H1 (cell line): ENCODE results near the gene YIPF5. TPM values are rescaled to one million over a fixed set of nuclear protein-coding genes. Genes with fewer than 3 reads are reported as not detected.

Experiments used
- CTCF ChIA-PET: fragments of 300-600 bp; sonication (Branson Sonifier 250); formaldehyde crosslinking; loops from one replicate; lab custom pipeline; 2021; ENCODE audit not compliant: partially characterized antibody; lab: Charles Lee
- POLR2A ChIA-PET: fragments of 300-600 bp; sonication (Branson Sonifier 250); formaldehyde crosslinking; loops from one replicate; lab custom pipeline; 2021; ENCODE audit warnings: inconsistent platforms; ENCODE audit not compliant: partially characterized antibody; lab: Charles Lee
- DNase-seq, 2 experiments: peaks; one replicate each; pipeline versions ENCODE4 v3.0.0 to v3.0.0-alpha.2; 2010 to 2022; ENCODE audit warnings: low spot score in 2 of 2, low read depth in 1 of 2, mixed read lengths in 1 of 2
- FAIRE-seq: peaks from 2 replicates; lab custom pipeline; 2011; peaks lifted over from hg19 to GRCh38; lab: Jason Lieb, UNC
- H2AFZ ChIP-seq: 2 replicates; pipeline ENCODE4 v1.8.1; 2012; ENCODE audit warnings: low read length, inconsistent platforms
- H2AK5ac ChIP-seq: 2 replicates; pipeline ENCODE4 v1.6.1; 2013; ENCODE audit warnings: low read depth, low read length
- H2BK120ac ChIP-seq: replicated peaks from 2 replicates; pipeline ENCODE3; 2013; ENCODE audit warnings: low read depth, low read length, inconsistent platforms
- H2BK12ac ChIP-seq: 2 replicates; pipeline ENCODE4 v1.6.1; 2013; ENCODE audit warnings: low read depth, low read length
- H2BK15ac ChIP-seq: 2 replicates; pipeline ENCODE4 v1.6.1; 2013; ENCODE audit warnings: low read length
- H2BK20ac ChIP-seq: 2 replicates; pipeline ENCODE4 v1.6.1; 2013; ENCODE audit warnings: low read length
- H2BK5ac ChIP-seq: 2 replicates; pipeline ENCODE4 v1.6.1; 2013; ENCODE audit warnings: low read depth, low read length
- H3K14ac ChIP-seq: 2 replicates; pipeline ENCODE4 v1.6.1; 2013; ENCODE audit warnings: inconsistent platforms; ENCODE audit not compliant: insufficient read length
- H3K18ac ChIP-seq: 2 replicates; pipeline ENCODE4 v1.6.1; 2013; ENCODE audit warnings: low read length; ENCODE audit errors: extremely low read depth
- H3K23ac ChIP-seq: 2 replicates; pipeline ENCODE4 v1.6.1; 2013; ENCODE audit warnings: inconsistent platforms; ENCODE audit not compliant: insufficient read length
- H3K23me2 ChIP-seq: 2 replicates; pipeline ENCODE4 v1.6.1; 2013; ENCODE audit warnings: low read depth, low read length
- H3K27ac ChIP-seq: 2 replicates; pipeline ENCODE4 v1.6.1; 2011; ENCODE audit warnings: low read depth, low read length, inconsistent platforms
- H3K27me3 ChIP-seq, 4 experiments: replicated peaks in 1 of 4; 1 replicate in 1 of 4; 2 replicates in 3 of 4; pipeline versions ENCODE4 v1.6.1 to v1.8.1; 2011 to 2013; ENCODE audit warnings: low read length in 3 of 4, mild to moderate bottlenecking in 3 of 4, inconsistent platforms in 2 of 4, mixed read lengths in 2 of 4, moderate library complexity in 1 of 4; ENCODE audit not compliant: control insufficient read depth in 3 of 4, insufficient read depth in 3 of 4; ENCODE audit errors: extremely low read depth in 1 of 4
- H3K36me3 ChIP-seq, 4 experiments: 2 replicates each; pipeline versions ENCODE4 v1.6.1 to v1.8.1; 2011 to 2013; ENCODE audit warnings: mild to moderate bottlenecking in 4 of 4, low read length in 3 of 4, moderate library complexity in 2 of 4, control low read depth in 1 of 4, inconsistent platforms in 1 of 4; ENCODE audit not compliant: insufficient read depth in 4 of 4, control insufficient read depth in 2 of 4
- H3K4ac ChIP-seq: replicated peaks from 2 replicates; pipeline ENCODE3; 2013; ENCODE audit warnings: low read length, low read depth, mixed read lengths, inconsistent platforms; ENCODE audit not compliant: insufficient read length
- H3K4me1 ChIP-seq, 4 experiments: replicated peaks in 1 of 4; 1 replicate in 1 of 4; 2 replicates in 3 of 4; pipeline versions ENCODE4 v1.6.1 to v1.8.1; 2011 to 2013; ENCODE audit warnings: low read length in 3 of 4, inconsistent platforms in 2 of 4, mixed read lengths in 1 of 4; ENCODE audit not compliant: insufficient read depth in 4 of 4, control insufficient read depth in 3 of 4
- H3K4me2 ChIP-seq, 2 experiments: 2 replicates each; pipeline versions ENCODE4 v1.6.1 to v1.8.1; 2011 to 2013; ENCODE audit warnings: low read depth in 2 of 2, low read length in 2 of 2, control low read depth in 1 of 2, inconsistent platforms in 1 of 2, mild to moderate bottlenecking in 1 of 2; ENCODE audit not compliant: insufficient read depth in 1 of 2
- H3K4me3 ChIP-seq, 4 experiments: fragments of 200-600, 300-600 bp in 1 of 4; sonication (generic), shearing (Covaris generic), sonication (Bioruptor Twin) in 1 of 4; 2 replicates each; pipeline versions ENCODE4 v1.5.1 to v1.8.1; 2011 to 2016; ENCODE audit warnings: low read length in 4 of 4, low read depth in 3 of 4, control low read depth in 2 of 4, inconsistent platforms in 2 of 4, mild to moderate bottlenecking in 2 of 4, mixed read lengths in 1 of 4, moderate library complexity in 1 of 4; ENCODE audit not compliant: insufficient read depth in 2 of 4; ENCODE audit errors: extremely low read depth in 1 of 4
- H3K56ac ChIP-seq: replicated peaks from 2 replicates; pipeline ENCODE3; 2013; ENCODE audit warnings: low read depth, mild to moderate bottlenecking, mixed read lengths, low read length, inconsistent platforms; ENCODE audit not compliant: insufficient read length
- H3K79me1 ChIP-seq: 2 replicates; pipeline ENCODE4 v1.6.1; 2013; ENCODE audit warnings: low read depth, low read length, control low read depth
- H3K79me2 ChIP-seq, 2 experiments: 2 replicates each; pipeline versions ENCODE4 v1.6.1 to v1.8.1; 2012 to 2013; ENCODE audit warnings: low read length in 2 of 2, mild to moderate bottlenecking in 2 of 2, inconsistent platforms in 1 of 2; ENCODE audit not compliant: insufficient read depth in 2 of 2, control insufficient read depth in 1 of 2
- H3K9ac ChIP-seq, 4 experiments: replicated peaks in 1 of 4; 1 replicate in 1 of 4; 2 replicates in 3 of 4; pipeline versions ENCODE4 v1.6.1 to v1.8.1; 2011 to 2013; ENCODE audit warnings: low read depth in 3 of 4, low read length in 3 of 4, control low read depth in 2 of 4, mild to moderate bottlenecking in 2 of 4, moderate library complexity in 2 of 4, inconsistent platforms in 1 of 4; ENCODE audit errors: extremely low read depth in 1 of 4
- H3K9me3 ChIP-seq, 2 experiments: 2 replicates each; pipeline versions ENCODE4 v1.6.1 to v1.8.1; 2012 to 2013; ENCODE audit warnings: mild to moderate bottlenecking in 2 of 2, moderate library complexity in 2 of 2, control low read depth in 1 of 2, inconsistent platforms in 1 of 2, low read depth in 1 of 2, low read length in 1 of 2, mixed read lengths in 1 of 2; ENCODE audit not compliant: insufficient read depth in 2 of 2
- H4K20me1 ChIP-seq, 2 experiments: replicated peaks in 1 of 2; 2 replicates each; pipeline versions ENCODE3 to v1.8.1; 2011 to 2013; ENCODE audit warnings: inconsistent platforms in 2 of 2, low read length in 2 of 2, mild to moderate bottlenecking in 1 of 2; ENCODE audit not compliant: insufficient read depth in 2 of 2, control insufficient read depth in 1 of 2
- H4K5ac ChIP-seq: 2 replicates; pipeline ENCODE4 v1.6.1; 2013; ENCODE audit warnings: low read length, low read depth, mixed read lengths, inconsistent platforms; ENCODE audit not compliant: insufficient read length
- H4K8ac ChIP-seq: 2 replicates; pipeline ENCODE4 v1.8.0; 2013; ENCODE audit warnings: mild to moderate bottlenecking, moderate library complexity, low read length, inconsistent platforms; ENCODE audit not compliant: insufficient read depth; ENCODE audit errors: extremely low read depth
- H4K91ac ChIP-seq: replicated peaks from 2 replicates; pipeline ENCODE3; 2013; ENCODE audit warnings: low read length, mixed read lengths, inconsistent platforms; ENCODE audit not compliant: insufficient read length
- BACH1 ChIP-seq: IDR thresholded peaks from 2 replicates; pipeline ENCODE4 v1.6.1; 2012; ENCODE audit warnings: low read length, improper control_type of control experiment
- CHD1 ChIP-seq: IDR thresholded peaks from 2 replicates; pipeline ENCODE4 v1.6.1; 2012; ENCODE audit warnings: low read depth, low read length, improper control_type of control experiment
- EP300 ChIP-seq, 2 experiments: IDR thresholded peaks; 1 replicate in 1 of 2; 2 replicates in 1 of 2; pipeline ENCODE4 v1.6.1; 2011 to 2012; ENCODE audit warnings: low read depth in 2 of 2, low read length in 2 of 2, mild to moderate bottlenecking in 2 of 2, borderline replicate concordance in 1 of 2, inconsistent platforms in 1 of 2, moderate library complexity in 1 of 2
- HDAC2 ChIP-seq, 2 experiments: fragments of 300-600 bp in 1 of 2; sonication (generic) in 1 of 2; IDR thresholded peaks; 2 replicates each; pipeline ENCODE4 v1.6.1; 2011 to 2012; ENCODE audit warnings: low read depth in 2 of 2, low read length in 2 of 2, mild to moderate bottlenecking in 2 of 2, moderate library complexity in 2 of 2, borderline replicate concordance in 1 of 2, inconsistent platforms in 1 of 2
- KDM5A ChIP-seq: fragments of 200-600 bp; IDR thresholded peaks from 2 replicates; pipeline ENCODE4 v1.7.1; 2012; ENCODE audit warnings: mild to moderate bottlenecking, low read length, inconsistent platforms, mixed read lengths
- MAX ChIP-seq: IDR thresholded peaks from 2 replicates; pipeline ENCODE4 v1.6.1; 2012; ENCODE audit warnings: inconsistent platforms
- PHF8 ChIP-seq: fragments of 200-600 bp; sonication (generic); conservative IDR thresholded peaks from 2 replicates; pipeline ENCODE4 v1.7.1; 2012; ENCODE audit warnings: low read depth, mild to moderate bottlenecking, inconsistent platforms, low read length, moderate library complexity
- RAD21 ChIP-seq, 2 experiments: IDR thresholded peaks in 1 of 2; conservative IDR thresholded peaks in 1 of 2; 2 replicates each; pipeline ENCODE4 v1.6.1; 2011; ENCODE audit warnings: low read depth in 2 of 2, low read length in 2 of 2, improper control_type of control experiment in 1 of 2, inconsistent platforms in 1 of 2, mild to moderate bottlenecking in 1 of 2, moderate library complexity in 1 of 2
- SRF ChIP-seq: IDR thresholded peaks from 2 replicates; pipeline ENCODE4 v1.6.1; 2011; ENCODE audit warnings: mild to moderate bottlenecking, low read depth, low read length, moderate library complexity
- TAF1 ChIP-seq: IDR thresholded peaks from 2 replicates; pipeline ENCODE4 v1.6.1; 2011; ENCODE audit warnings: mild to moderate bottlenecking, low read depth, low read length
- USF2 ChIP-seq: IDR thresholded peaks from 2 replicates; pipeline ENCODE4 v1.6.1; 2011; ENCODE audit warnings: low read length, improper control_type of control experiment
- whole genome bisulfite sequencing, 2 experiments: shearing (Covaris generic) in 1 of 2; methylation state at CpG; one replicate each; pipeline versions ENCODE4 v1.1.6 to v1.1.7; 2013 to 2015; ENCODE audit warnings: low lambda C conversion rate in 2 of 2, mixed read lengths in 2 of 2, inconsistent platforms in 1 of 2, low coverage in 1 of 2, missing lambda C conversion rate in 1 of 2; ENCODE audit not compliant: insufficient replicate concordance in 2 of 2, insufficient coverage in 1 of 2, insufficient read length in 1 of 2; ENCODE audit errors: extremely low coverage in 1 of 2, missing lambda C conversion rate in 1 of 2; 5-methylcytosine and 5-hydroxymethylcytosine counted together
- polyA plus RNA-seq, 7 experiments: library from polyadenylated mRNA; depleted of rRNA in 3 of 7; stranded (reverse) in 5 of 7; unstranded in 2 of 7; fragments of >200 nt in 5 of 7; fragments of 200-250 nt in 2 of 7; gene quantifications; 1 replicate in 5 of 7; 2 replicates in 1 of 7; 4 replicates in 1 of 7; pipeline versions ENCODE4 v1.2.1 to v1.2.3, GENCODE V29; 2011 to 2013; ENCODE audit warnings: missing spikeins in 2 of 7, mixed read lengths in 2 of 7
- total RNA-seq: library from RNA; stranded (reverse); fragmentation: NEBNext Ultra II Directional; extraction: Animal tissue kit (Norgen Biotek cat#: 25700); gene quantifications from 2 replicates; pipeline ENCODE4 v1.2.1, GENCODE V29; 2021

The YIPF5 gene
- total and polyA plus RNA-seq, 2 of the 8 experiments (the other 6 are each of a cell fraction or from before 2014, with no cell fraction given), result 27.6 to 33.6 TPM

GRCh38 chr5:144194144-144194543, 23.7 kb upstream of the YIPF5 start:
- Histone ChIP-seq H4K91ac (no peak overlapping the region), H3K36me3 (no peaks in the 10 kb centered on the region), H3K4me3 (no peak overlapping the region), H2BK120ac (no peak overlapping the region), H3K14ac (no peak overlapping the region), H3K79me1 (no peaks in the 10 kb centered on the region), H2BK5ac (no peak overlapping the region), H4K5ac (no peak overlapping the region), H3K4me1 (peaks cover 0 to 2% (median 0%) of the 10 kb centered on the region in 4 experiments; a peak in 1 of 7 replicates), H3K23me2 (no peaks in the 10 kb centered on the region), H3K27me3 (no peaks in the 10 kb centered on the region), H3K18ac (no peak overlapping the region), H2BK12ac (no peak overlapping the region), H3K9me3 (no peaks in the 10 kb centered on the region), H2AFZ (no peak overlapping the region), H4K8ac (no peak overlapping the region), H3K27ac (no peak overlapping the region), H3K9ac (no peak overlapping the region), H2AK5ac (no peak overlapping the region), H3K56ac (no peak overlapping the region), H3K4ac (no peak overlapping the region), H2BK20ac (no peak overlapping the region), H3K23ac (no peak overlapping the region), H2BK15ac (no peak overlapping the region), H3K4me2 (no peak overlapping the region), H3K79me2 (no peaks in the 10 kb centered on the region), H4K20me1 (no peaks in the 10 kb centered on the region)
- ChIA-PET CTCF (interaction anchor here (0.6 to 5.7 kb wide), 4 partner anchors 10 to 1882 kb away, joined by 3 to 33 read pairs (median 4); no protein-coding TSS in a partner anchor), POLR2A (no interaction called here)
- WGBS, 2 experiments, result 83% methylated on average over 2 of the region's 2 CpGs; no CpG with 5 or more reads in 1 of the 2 experiments
- DNase-seq (no peak), FAIRE-seq (no peak)
- TF ChIP-seq PHF8 (no peak), TAF1 (no peak), USF2 (no peak), RAD21 (IDR thresholded peaks at IDR 0.05 in 1 of 2, conservative IDR thresholded peaks at IDR 0.05 in 1 of 2; ENCODE audit: low read depth in 2 of 2, low read length in 2 of 2) (no peak), CHD1 (no peak), KDM5A (no peak), EP300 (IDR thresholded peaks at IDR 0.05; ENCODE audit: borderline replicate concordance in 1 of 2, low read depth in 2 of 2, low read length in 2 of 2) (no peak), BACH1 (no peak), HDAC2 (IDR thresholded peaks at IDR 0.05; ENCODE audit: borderline replicate concordance in 1 of 2, low read depth in 2 of 2, low read length in 2 of 2) (no peak), SRF (no peak), MAX (no peak)
